Activated CD4-positive, CD25-positive, alpha-beta regulatory T cell (primary cell): Measurements from ENCODE around the gene PRKCQ.
"Not testable (repeated sequence)": the region's sequence is repeated elsewhere in the genome, so short reads cannot be mapped to it uniquely, and the experiment has no call there.

ENCODE experiments used
- DNase-seq, 4 experiments: peaks; one replicate each; lab custom pipeline; 2025; lab: John Stamatoyannopoulos, UW

PRKCQ gene

DNA sequence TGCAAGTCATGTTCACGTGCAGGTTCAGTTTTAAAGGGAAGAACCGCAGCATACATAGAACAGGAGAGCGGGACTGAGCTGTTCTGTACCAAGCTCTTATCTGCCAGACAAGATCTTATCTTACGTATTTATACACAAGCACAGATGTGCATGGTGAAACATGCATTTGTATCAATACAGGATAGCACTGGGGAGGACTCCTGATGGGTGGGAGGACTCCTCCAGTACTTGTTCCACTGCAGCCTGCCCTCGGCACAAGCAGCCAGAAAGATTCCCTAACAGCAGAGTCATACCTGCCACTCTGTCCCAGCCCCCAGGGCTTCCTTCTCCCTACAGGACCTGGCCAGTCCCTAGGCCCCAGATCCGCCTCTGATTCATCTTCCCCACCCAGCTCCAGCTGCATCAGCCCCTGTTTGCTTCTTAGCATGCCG, 13.2 kb upstream of the PRKCQ start:
- no peak for DNase-seq

DNA sequence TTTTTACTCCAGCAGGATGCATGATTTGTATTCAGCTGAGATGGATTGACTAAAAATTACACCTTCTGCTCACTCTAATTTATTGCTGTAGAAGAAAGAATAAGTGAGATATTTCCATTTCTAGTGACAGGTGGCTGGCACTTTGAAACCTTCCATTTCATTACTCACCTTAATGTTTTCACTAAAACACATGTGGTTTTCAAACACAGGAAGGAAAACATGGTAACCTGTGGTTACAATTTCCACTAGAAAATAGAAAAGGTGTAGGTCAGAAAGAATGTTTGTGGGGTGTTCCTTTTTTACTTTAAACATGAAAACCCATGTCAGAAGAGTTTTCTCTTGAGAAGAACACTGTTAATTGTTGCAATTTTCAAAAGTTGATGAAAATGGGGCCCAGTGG, 12.0 kb upstream of the PRKCQ start:
- DNase-seq: no peak

DNA sequence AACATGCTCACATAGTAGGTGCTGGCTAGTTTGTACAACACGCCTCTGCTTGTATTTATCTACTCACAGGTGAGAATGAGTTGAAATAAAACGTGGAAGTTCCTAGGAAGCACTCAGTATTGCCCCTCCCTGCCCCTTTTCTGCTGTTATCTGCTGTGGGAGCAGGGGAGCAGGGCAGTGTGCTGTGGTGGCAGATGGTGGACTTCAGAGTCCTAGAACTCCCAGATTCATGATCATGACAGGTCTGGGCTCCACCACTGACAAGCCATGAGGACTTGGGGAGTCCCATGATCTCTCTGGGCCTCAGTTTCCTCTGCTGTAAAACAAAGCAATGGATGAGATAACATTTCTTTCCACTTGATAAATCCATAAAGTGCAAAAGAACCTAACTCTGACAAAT, 11.6 kb upstream of the PRKCQ start:
- no peak for DNase-seq

- no peak for DNase-seq
Observed at GRCh38 chr10:6590100-6590499, 10.0 kb upstream of the PRKCQ start.

- no peak for DNase-seq
Observed at GRCh38 chr10:6589287-6590094, 9.4 kb upstream of the PRKCQ start.

- DNase-seq: no peak
Observed at GRCh38 chr10:6588845-6589244, 8.8 kb upstream of the PRKCQ start.

DNA sequence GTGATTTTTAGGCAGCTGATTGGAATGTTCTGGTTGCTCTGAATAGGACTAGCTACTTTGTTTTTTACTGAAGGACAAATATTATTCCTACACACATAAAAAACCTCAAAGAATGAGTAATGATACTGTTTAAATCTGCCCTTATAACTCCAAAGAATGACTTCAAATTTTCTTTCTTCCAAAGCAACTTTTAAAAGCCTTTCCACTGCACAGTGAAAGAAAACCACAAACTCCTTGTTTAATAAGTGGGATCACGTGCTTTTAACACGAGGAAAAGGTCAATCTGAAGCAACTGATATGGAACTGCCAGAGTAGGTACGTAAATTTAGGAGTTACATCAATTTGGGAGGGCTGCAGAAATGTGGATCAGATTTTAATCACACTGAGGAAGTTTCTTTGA, 8.0 kb upstream of the PRKCQ start:
- DNase-seq: no peak

DNA sequence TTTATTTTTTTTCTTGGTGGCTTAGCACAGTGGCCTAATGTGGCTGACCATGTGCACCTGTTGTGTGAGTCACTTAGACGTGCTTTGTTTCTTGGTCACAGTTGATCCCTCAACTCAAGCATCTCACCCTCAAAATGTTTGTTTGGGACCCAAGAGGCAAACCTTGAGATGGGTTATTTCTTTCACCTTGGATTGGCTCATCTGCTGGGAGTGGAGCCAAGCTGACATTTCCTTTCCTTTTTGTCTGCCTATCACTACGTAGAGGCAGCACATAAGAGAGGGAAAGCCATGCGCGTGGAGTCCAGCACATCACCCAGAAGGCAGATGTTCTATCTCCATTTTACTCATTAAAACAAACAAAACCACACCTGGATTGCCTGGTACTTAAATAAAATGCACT, 6.4 kb upstream of the PRKCQ start:
- no peak for DNase-seq

- DNase-seq: peak; percentile 43 to 68 (median 50)
Observed at GRCh38 chr10:6583447-6583846, 3.4 kb upstream of the PRKCQ start.

- not testable (repeated sequence) for DNase-seq
Observed at GRCh38 chr10:6582913-6583312, 2.8 kb upstream of the PRKCQ start.

DNA sequence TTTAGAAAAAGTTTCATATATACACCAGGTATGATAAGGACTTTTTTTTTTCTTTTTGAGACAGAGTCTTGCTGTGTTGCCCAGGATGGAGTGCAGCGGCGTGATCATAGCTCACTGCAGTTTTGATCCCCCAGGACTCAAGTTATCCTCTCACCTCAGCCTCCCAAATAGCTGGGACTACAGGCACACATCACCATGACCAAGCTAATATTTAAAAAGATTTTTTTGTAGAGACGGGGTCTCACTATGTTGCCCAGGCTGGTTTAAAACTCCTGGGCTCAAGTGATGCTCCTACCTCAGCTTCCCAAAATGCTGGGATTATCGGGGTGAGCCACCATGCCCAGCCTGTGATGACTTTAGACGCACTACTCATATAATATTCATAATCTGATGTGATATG, 2.2 kb upstream of the PRKCQ start:
- no peak for DNase-seq

GRCh38 chr10:6581778-6582228, 1.7 kb upstream of the PRKCQ start:
- DNase-seq: no peak

GRCh38 chr10:6581223-6581622, 1.1 kb upstream of the PRKCQ start:
- not testable (repeated sequence) for DNase-seq

DNA sequence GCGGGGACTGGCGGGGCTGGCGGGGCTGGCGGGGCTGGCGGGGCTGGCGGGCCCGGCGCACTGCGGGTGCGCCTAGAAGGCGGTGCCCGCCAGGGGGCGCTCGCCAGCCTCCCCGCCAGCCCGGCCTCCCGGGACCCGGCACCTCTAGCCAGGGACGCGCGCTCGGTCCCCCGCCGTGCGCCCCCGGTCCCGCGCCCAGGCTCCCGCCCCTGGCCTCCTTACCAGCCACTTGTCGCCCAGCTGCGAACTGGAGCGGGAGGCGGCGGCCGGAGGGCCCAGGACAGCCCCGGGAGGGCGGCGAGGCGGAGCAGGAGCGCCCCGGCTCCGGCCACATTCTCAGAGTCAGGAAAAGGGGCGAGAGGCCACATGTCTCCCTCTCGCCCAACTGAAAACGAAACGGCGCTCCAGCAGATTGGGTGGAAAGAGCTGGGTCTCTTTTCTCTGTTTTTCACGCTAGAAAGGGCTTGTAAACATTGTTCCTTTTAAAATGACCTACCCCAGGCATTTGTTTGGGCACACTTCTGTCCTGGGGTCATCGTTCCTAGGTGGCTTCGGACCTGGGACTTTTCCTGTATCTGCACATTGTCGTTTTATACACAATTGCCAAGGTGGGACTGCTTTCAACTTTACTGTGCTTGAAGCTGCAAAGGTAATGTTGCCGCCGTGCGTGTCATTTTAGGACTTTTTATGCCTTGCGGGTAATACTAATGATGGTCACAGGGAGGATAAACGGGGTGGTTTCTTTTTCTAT, 378 bp upstream of the PRKCQ start:
- DNase-seq: peak; percentile 71 to 85 (median 80)

GRCh38 chr10:6579183-6579903, 733 bp downstream of the PRKCQ start:
- DNase-seq: no peak

DNA sequence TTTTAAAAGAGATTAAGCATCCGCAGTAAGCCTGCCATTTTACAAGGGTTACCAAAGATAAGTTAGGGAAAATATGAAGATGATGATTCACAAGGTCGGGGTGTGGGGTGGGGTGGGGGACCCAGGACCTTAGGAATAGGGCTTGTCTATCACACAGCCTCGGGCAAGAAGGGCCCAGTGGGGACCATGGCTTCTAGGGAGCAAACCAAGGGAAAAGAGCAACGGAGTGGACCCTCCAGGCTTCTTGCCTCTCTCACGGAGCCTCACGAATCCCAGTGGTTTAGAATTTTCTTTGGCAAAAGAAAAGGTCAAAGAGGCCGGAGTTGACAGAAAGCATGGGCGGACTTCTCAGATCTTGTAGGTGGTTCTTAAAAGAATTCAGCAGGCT, 1.3 kb downstream of the PRKCQ start:
- no peak for DNase-seq

GRCh38 chr10:6578251-6578771, 1.8 kb downstream of the PRKCQ start:
- no peak for DNase-seq

GRCh38 chr10:6576326-6576725, 3.8 kb downstream of the PRKCQ start:
- no peak for DNase-seq

DNA sequence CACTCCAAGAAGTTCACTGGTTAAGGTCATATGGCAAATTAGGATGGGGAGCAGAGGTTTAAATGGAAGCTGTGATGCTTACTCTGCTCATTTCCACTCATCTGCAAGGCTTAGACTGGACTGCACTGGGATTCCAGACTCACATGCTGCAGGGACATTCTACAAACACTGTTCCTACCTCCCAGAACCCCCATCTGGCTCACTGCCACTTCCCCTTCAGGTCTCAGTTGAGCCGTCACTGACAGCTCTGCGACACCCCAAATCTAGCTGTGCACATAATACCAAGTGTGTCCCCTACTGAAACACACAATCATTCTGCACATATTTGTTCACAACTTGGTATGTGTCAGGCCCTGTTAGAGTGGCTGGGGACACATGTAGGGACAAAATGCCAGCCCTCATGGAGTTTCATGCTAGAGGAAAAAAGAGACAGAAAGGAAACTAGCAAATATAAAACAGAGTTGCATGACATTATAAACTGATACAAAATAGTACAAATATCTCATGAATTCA, 5.4 kb downstream of the PRKCQ start:
- no peak for DNase-seq

DNA sequence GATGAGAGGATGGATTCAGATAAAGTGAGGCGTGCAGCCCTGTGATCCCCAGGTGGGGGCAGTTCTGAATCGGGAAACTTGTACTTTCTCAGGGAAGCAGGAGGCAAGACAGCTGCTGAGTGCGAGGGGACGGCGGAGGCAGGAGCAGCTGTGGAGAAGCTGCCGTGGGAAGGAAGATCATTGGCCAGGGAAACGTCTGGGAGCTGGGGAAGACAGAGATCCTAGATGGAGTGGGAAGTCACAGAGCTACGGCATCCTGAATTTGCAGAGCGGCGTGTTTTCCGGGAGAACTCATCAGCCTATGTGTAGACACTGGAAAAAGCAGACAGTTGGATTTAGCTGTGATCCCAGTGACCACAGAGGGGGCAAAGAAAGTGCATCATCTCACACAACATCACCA, 9.2 kb downstream of the PRKCQ start:
- no peak for DNase-seq

GRCh38 chr10:6569259-6569658, 10.8 kb downstream of the PRKCQ start:
- no peak for DNase-seq

DNA sequence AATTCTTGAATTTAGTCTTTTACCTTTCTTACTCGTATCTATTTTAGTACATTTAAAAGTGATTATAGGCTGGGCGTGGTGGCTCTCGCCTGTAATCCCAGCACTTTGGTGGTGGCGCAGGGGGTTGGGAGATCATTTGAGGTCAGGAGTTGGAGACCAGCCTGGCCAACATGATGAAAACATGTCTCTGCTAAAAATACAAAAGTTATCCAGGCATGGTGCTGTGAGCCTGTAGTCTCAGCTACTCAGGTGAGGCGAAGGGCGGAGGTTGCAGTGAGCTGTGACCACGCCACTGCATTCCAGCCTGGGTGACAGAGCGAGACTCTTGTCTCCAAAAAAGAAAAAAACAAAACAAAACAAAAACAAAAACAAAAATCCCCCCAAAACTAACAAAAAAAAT, 12.2 kb downstream of the PRKCQ start:
- DNase-seq: no peak
